Measurements from ENCODE around the gene POGZ.
"Not testable (repeated sequence)": the region's sequence is repeated elsewhere in the genome, so short reads cannot be mapped to it uniquely, and the experiment has no call there.

POGZ gene

DNA sequence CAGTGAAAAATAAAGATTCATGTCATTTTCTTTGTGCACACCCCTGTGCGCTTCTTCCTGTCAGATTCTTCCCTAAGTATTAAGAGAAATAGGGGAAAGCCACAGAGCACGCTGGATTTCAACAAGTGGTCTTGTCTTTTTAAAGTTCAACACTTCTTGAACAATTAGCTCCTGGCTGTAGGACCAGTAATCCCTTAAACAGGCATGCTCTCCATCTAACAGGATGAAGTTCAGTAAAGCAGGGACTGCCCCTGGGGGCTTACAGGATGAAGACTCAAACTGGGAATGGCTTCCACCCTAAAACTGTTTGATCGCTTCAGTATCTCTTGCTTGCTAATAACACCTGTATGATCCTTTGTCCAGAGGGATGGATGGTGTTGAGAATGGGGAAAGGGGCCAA lies 55.7 kb downstream of the POGZ start:
- TF ChIP-seq, protein P1, sequence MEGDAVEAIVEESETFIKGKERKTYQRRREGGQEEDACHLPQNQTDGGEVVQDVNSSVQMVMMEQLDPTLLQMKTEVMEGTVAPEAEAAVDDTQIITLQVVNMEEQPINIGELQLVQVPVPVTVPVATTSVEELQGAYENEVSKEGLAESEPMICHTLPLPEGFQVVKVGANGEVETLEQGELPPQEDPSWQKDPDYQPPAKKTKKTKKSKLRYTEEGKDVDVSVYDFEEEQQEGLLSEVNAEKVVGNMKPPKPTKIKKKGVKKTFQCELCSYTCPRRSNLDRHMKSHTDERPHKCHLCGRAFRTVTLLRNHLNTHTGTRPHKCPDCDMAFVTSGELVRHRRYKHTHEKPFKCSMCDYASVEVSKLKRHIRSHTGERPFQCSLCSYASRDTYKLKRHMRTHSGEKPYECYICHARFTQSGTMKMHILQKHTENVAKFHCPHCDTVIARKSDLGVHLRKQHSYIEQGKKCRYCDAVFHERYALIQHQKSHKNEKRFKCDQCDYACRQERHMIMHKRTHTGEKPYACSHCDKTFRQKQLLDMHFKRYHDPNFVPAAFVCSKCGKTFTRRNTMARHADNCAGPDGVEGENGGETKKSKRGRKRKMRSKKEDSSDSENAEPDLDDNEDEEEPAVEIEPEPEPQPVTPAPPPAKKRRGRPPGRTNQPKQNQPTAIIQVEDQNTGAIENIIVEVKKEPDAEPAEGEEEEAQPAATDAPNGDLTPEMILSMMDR (conservative IDR thresholded peaks at IDR 0.05; ENCODE audit: low read length) = no peak
- no peak for DNase-seq (ENCODE audit: low read depth)
- H3K4me3 ChIP-seq (ENCODE audit: low read length) = no peak overlapping the region

- TF ChIP-seq, protein P1 (conservative IDR thresholded peaks at IDR 0.05; ENCODE audit: low read length) = no peak
- no peak for DNase-seq (ENCODE audit: low read depth)
Measured at GRCh38 chr1:151402764-151403163, 56.5 kb downstream of the POGZ start.

GRCh38 chr1:151401860-151402259 lies 57.4 kb downstream of the POGZ start:
- H3K4me3 ChIP-seq (ENCODE audit: low read length) = no peak overlapping the region
- DNase-seq (ENCODE audit: low read depth) = no peak
- TF ChIP-seq, protein P1 (conservative IDR thresholded peaks at IDR 0.05; ENCODE audit: low read length) = no peak

More at GRCh38 chr1:151402764-151403163, 56.5 kb downstream of the POGZ start:
- H3K4me3 ChIP-seq (ENCODE audit: low read length) = no peak overlapping the region

DNA sequence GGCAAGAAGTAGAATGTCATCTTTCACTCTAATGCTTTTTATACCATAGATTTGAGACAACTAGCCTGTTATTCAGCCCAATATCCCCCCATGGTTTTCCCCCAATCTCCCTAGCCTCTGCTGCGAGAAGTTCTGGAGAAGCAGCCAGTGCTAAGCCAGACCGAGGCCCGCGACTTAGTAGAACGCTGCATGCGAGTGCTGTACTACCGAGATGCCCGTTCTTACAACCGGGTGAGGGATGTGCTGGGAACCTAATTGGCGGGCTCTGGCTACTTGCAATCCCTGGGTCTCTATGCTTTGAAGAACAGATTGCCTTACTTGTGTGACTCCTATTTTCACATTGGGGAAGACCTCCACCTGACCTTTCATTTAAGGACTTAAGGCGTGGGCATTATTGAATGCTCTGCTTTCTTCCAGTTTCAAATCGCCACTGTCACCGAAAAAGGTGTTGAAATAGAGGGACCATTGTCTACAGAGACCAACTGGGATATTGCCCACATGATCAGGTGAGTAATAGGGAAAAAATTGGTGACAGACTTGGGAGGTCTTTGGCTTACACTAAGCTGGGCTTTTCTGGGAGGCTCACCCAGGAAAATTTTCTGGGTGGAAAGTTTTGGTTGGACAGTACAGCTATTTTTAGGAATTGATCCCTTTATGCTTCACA lies 58.0 kb downstream of the POGZ start:
- no peak overlapping the region for H3K4me3 ChIP-seq (ENCODE audit: low read length)
- DNase-seq (ENCODE audit: low read depth) = peak; percentile 17
- TF ChIP-seq, protein P1 (conservative IDR thresholded peaks at IDR 0.05; ENCODE audit: low read length) = no peak

DNA sequence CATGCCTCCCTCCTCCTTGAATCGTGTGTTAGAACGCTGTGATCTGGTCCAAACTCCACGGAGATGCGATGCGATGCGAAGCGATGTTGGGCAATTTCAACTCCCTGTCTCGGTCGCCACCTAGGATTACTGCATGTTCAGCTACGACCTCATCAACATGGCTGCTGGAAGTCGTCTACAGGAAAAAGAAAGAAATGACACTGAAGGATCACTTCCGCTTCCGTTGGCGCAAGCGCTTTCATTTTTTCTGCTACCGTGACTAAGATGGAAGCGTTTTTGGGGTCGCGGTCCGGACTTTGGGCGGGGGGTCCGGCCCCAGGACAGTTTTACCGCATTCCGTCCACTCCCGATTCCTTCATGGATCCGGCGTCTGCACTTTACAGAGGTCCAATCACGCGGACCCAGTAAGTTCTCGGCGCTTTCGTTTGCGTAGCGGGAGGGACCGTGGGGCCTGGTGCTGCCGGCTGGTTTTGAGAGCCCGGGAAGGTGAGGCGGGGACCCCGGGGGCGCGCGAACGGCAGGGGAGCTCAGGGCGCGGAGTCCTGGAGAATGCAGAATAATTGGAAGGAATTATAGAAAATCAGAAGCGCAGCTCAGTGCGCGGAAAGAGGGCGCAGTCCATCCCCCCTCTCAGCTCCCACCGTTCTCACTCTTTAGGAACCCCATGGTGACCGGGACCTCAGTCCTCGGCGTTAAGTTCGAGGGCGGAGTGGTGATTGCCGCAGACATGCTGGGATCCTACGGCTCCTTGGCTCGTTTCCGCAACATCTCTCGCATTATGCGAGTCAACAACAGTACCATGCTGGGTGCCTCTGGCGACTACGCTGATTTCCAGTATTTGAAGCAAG lies 59.7 kb downstream of the POGZ start, which contains the start of gene PSMB4:
TSS of gene PSMB4 (plus strand) at position 250 of the 848 bp plus-strand sequence. CDS start at position 265, 15 bp downstream.
- peak; percentile 92 for DNase-seq (ENCODE audit: low read depth)
- TF ChIP-seq, protein P1 (conservative IDR thresholded peaks at IDR 0.05; ENCODE audit: low read length) = peak; percentile 48
- peak within 1 kb of the TSS; percentile 96 for H3K4me3 ChIP-seq (ENCODE audit: low read length)

DNA sequence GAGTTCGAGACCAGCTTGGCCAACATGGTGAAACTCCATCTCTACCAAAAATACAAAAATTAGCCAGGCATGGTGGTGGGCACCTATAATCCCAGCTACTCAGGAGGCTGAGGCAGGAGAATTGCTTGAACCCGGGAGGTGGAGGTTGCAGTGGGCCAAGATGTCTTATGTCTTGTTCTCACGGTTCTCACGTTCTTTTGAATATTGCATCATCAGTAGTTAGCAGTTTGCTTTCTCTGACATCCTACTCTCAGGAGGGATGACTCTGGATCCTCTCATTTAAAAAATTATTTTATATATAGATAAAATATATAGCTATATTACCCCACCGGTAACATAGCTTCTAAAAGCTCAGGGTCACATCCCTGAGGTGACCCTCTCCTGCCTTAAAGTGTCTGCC lies 63.0 kb downstream of the POGZ start:
- not testable (repeated sequence) for DNase-seq (ENCODE audit: low read depth); H3K4me3 ChIP-seq (ENCODE audit: low read length)

- TF ChIP-seq, protein P1 (conservative IDR thresholded peaks at IDR 0.05; ENCODE audit: low read length) = no peak
- no peak overlapping the region for H3K4me3 ChIP-seq (ENCODE audit: low read length)
- no peak for DNase-seq (ENCODE audit: low read depth)
Measured at GRCh38 chr1:151393583-151393982, 65.7 kb downstream of the POGZ start.

Data from AG10803 (cell line).